Liver (tissue), 9 donors: ENCODE data around the gene SLC13A2. TPM values are rescaled to one million over a fixed set of nuclear protein-coding genes. Genes with fewer than 3 reads are reported as not detected.
"Not testable (repeated sequence)": the region's sequence is repeated elsewhere in the genome, so short reads cannot be mapped to it uniquely, and the experiment has no call there.

Source experiments
- DNase-seq: peaks from one replicate; pipeline ENCODE4 v3.0.0-alpha.2; 2017; ENCODE audit warnings: low spot score
- H3K27ac ChIP-seq, 2 donors: one replicate each; pipeline ENCODE4 v1.7.0; 2013; ENCODE audit warnings: inconsistent platforms in 2 of 2, low read length in 2 of 2, control low read depth in 1 of 2, low read depth in 1 of 2, mild to moderate bottlenecking in 1 of 2
- H3K27me3 ChIP-seq, 4 donors: one replicate each; pipeline versions ENCODE4 v1.6.1 to v1.7.0; 2013; ENCODE audit warnings: low read length in 3 of 4, inconsistent platforms in 1 of 4, mild to moderate bottlenecking in 1 of 4, moderate library complexity in 1 of 4; ENCODE audit not compliant: control insufficient read depth in 4 of 4, insufficient read depth in 4 of 4
- H3K36me3 ChIP-seq, 4 donors: one replicate each; pipeline versions ENCODE4 v1.6.1 to v1.7.0; 2013; ENCODE audit warnings: low read length in 3 of 4, mild to moderate bottlenecking in 3 of 4, low read depth in 1 of 4, moderate library complexity in 1 of 4; ENCODE audit not compliant: control insufficient read depth in 4 of 4, insufficient read depth in 3 of 4
- H3K4me1 ChIP-seq, 4 donors: one replicate each; pipeline versions ENCODE4 v1.6.1 to v1.7.0; 2013; ENCODE audit warnings: low read length in 3 of 4, mild to moderate bottlenecking in 3 of 4, moderate library complexity in 1 of 4; ENCODE audit not compliant: control insufficient read depth in 4 of 4, insufficient read depth in 4 of 4
- H3K4me3 ChIP-seq, 3 donors: one replicate each; pipeline versions ENCODE4 v1.6.1 to v1.7.0; 2013; ENCODE audit warnings: low read length in 3 of 3, control low read depth in 1 of 3, low read depth in 1 of 3, mild to moderate bottlenecking in 1 of 3
- H3K9ac ChIP-seq, 2 donors: one replicate each; pipeline ENCODE4 v1.7.0; 2013; ENCODE audit warnings: low read length in 2 of 2, mild to moderate bottlenecking in 2 of 2, moderate library complexity in 2 of 2, control low read depth in 1 of 2, low read depth in 1 of 2
- H3K9me3 ChIP-seq, 4 donors: one replicate each; pipeline versions ENCODE4 v1.6.1 to v1.7.0; 2013; ENCODE audit warnings: low read length in 3 of 4; ENCODE audit not compliant: control insufficient read depth in 4 of 4
- EGR1 ChIP-seq, 2 donors: IDR thresholded peaks; 2 replicates each; pipeline ENCODE4 v1.6.1; 2016 to 2018; ENCODE audit warnings: antibody characterized with exemption in 2 of 2, low read depth in 2 of 2
- FOXA1 ChIP-seq: IDR thresholded peaks from 2 replicates; pipeline ENCODE4 v1.6.1; 2016; ENCODE audit warnings: antibody characterized with exemption
- FOXA2 ChIP-seq: IDR thresholded peaks from 2 replicates; pipeline ENCODE4 v1.6.1; 2016; ENCODE audit warnings: antibody characterized with exemption
- GABPA ChIP-seq, 2 donors: IDR thresholded peaks in 1 of 2; conservative IDR thresholded peaks in 1 of 2; 2 replicates each; pipeline ENCODE4 v1.6.1; 2016; ENCODE audit warnings: antibody characterized with exemption in 2 of 2, mild to moderate bottlenecking in 1 of 2, moderate library complexity in 1 of 2
- HNF4A ChIP-seq, 2 donors: conservative IDR thresholded peaks; 2 replicates each; pipeline ENCODE4 v1.6.1; 2016; ENCODE audit warnings: antibody characterized with exemption in 2 of 2, mild to moderate bottlenecking in 2 of 2
- HNF4G ChIP-seq: IDR thresholded peaks from 2 replicates; pipeline ENCODE4 v1.6.1; 2016; ENCODE audit warnings: antibody characterized with exemption
- JUND ChIP-seq, 2 donors: IDR thresholded peaks; 2 replicates each; pipeline ENCODE4 v1.6.1; 2016; ENCODE audit warnings: antibody characterized with exemption in 2 of 2
- SP1 ChIP-seq: IDR thresholded peaks from 2 replicates; pipeline ENCODE4 v1.6.1; 2018; ENCODE audit warnings: antibody characterized with exemption, mild to moderate bottlenecking
- TAF1 ChIP-seq: conservative IDR thresholded peaks from 2 replicates; pipeline ENCODE4 v1.6.1; 2016; ENCODE audit warnings: antibody characterized with exemption, mild to moderate bottlenecking
- YY1 ChIP-seq: IDR thresholded peaks from 2 replicates; pipeline ENCODE4 v1.6.1; 2016; ENCODE audit warnings: antibody characterized with exemption, mild to moderate bottlenecking
- WGBS: extraction: QIAGEN DNeasy Blood & Tissue Kit; methylation state at CpG from one replicate; pipeline ENCODE4 v1.1.7; 2013; 5-methylcytosine and 5-hydroxymethylcytosine counted together
- polyA plus RNA-seq, 2 donors: library from polyadenylated mRNA; stranded (reverse) in 1 of 2; unstranded in 1 of 2; fragments of 200-250 nt in 1 of 2; fragments of >200 nt in 1 of 2; fragmentation: Nextera tagmentation in 1 of 2; extraction: Ambion mirVana in 1 of 2; gene quantifications; one replicate each; pipeline versions ENCODE4 v1.2.1 to v1.2.3, GENCODE V29; 2013 to 2015
- total RNA-seq, 2 donors: library from RNA; depleted of rRNA; stranded (reverse); fragments of >200 nt; gene quantifications; one replicate each; pipeline ENCODE4 v1.2.3, GENCODE V29; 2014
- TF ChIP-seq, protein P1 (sequence below): IDR thresholded peaks from 2 replicates; pipeline ENCODE4 v1.6.1; 2016; ENCODE audit warnings: antibody characterized with exemption
- TF ChIP-seq, protein P2 (sequence below): IDR thresholded peaks from 2 replicates; pipeline ENCODE4 v1.6.1; 2016; ENCODE audit warnings: antibody characterized with exemption
- TF ChIP-seq, protein P3 (sequence below): fragments of 150-350 bp; IDR thresholded peaks from 2 replicates; pipeline ENCODE4 v1.5.1; 2017; ENCODE audit warnings: improper control_type of control experiment, low read depth, low read length; ENCODE audit not compliant: missing input control
- TF ChIP-seq, protein P4 (sequence below): IDR thresholded peaks from 2 replicates; pipeline ENCODE4 v1.6.1; 2016; ENCODE audit warnings: antibody characterized with exemption, mild to moderate bottlenecking
- TF ChIP-seq, protein P5 (sequence below): IDR thresholded peaks from 2 replicates; pipeline ENCODE4 v1.6.1; 2016; ENCODE audit warnings: antibody characterized with exemption
- donor health status: healthy.
- donor health status: healthy.
- donor health status: healthy.
- donor health status: healthy.
- donor health status: healthy.

The SLC13A2 gene
- total and polyA plus RNA-seq, 4 donors = 0.10 to 0.52 (median 0.36) TPM

DNA sequence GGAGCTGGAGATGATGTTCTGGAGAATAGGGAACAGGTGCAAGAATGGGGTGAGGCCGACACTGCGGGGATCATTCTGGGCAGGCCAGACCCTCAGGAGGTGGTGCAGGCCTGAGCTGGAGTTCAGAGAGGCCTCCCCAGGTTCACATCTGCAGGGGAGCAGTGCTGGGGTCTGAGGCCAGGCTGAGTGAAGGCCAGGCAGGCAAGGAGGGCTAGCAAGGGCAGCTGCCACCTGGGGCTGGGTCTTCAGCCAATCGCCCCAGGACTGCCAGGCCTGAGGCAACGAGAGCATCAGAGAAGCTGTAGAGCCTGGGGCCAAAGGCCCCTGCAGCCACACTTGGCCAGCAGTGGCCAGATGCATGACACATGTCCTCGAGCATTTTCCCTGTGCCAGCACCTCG is 47.2 kb downstream of the SLC13A2 start:
- Histone ChIP-seq H3K9me3 (no peaks in the 10 kb centered on the region), H3K4me3 (no peak overlapping the region), H3K4me1 (no peaks in the 10 kb centered on the region), H3K27me3 (no peaks in the 10 kb centered on the region), H3K36me3 (no peaks in the 10 kb centered on the region), H3K27ac (no peak overlapping the region), H3K9ac (no peak overlapping the region)
- 94% methylated on average over 6 of the region's 6 CpGs for WGBS
- TF ChIP-seq, protein P1, sequence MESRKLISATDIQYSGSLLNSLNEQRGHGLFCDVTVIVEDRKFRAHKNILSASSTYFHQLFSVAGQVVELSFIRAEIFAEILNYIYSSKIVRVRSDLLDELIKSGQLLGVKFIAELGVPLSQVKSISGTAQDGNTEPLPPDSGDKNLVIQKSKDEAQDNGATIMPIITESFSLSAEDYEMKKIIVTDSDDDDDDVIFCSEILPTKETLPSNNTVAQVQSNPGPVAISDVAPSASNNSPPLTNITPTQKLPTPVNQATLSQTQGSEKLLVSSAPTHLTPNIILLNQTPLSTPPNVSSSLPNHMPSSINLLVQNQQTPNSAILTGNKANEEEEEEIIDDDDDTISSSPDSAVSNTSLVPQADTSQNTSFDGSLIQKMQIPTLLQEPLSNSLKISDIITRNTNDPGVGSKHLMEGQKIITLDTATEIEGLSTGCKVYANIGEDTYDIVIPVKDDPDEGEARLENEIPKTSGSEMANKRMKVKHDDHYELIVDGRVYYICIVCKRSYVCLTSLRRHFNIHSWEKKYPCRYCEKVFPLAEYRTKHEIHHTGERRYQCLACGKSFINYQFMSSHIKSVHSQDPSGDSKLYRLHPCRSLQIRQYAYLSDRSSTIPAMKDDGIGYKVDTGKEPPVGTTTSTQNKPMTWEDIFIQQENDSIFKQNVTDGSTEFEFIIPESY = no peak
- TF ChIP-seq JUND (IDR thresholded peaks at IDR 0.05) (no peak), HNF4A (conservative IDR thresholded peaks at IDR 0.05) (no peak), FOXA2 (no peak)
- TF ChIP-seq, protein P2, sequence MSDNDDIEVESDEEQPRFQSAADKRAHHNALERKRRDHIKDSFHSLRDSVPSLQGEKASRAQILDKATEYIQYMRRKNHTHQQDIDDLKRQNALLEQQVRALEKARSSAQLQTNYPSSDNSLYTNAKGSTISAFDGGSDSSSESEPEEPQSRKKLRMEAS = no peak
- TF ChIP-seq, protein P3, sequence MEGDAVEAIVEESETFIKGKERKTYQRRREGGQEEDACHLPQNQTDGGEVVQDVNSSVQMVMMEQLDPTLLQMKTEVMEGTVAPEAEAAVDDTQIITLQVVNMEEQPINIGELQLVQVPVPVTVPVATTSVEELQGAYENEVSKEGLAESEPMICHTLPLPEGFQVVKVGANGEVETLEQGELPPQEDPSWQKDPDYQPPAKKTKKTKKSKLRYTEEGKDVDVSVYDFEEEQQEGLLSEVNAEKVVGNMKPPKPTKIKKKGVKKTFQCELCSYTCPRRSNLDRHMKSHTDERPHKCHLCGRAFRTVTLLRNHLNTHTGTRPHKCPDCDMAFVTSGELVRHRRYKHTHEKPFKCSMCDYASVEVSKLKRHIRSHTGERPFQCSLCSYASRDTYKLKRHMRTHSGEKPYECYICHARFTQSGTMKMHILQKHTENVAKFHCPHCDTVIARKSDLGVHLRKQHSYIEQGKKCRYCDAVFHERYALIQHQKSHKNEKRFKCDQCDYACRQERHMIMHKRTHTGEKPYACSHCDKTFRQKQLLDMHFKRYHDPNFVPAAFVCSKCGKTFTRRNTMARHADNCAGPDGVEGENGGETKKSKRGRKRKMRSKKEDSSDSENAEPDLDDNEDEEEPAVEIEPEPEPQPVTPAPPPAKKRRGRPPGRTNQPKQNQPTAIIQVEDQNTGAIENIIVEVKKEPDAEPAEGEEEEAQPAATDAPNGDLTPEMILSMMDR = no peak
- no peak for DNase-seq

DNA sequence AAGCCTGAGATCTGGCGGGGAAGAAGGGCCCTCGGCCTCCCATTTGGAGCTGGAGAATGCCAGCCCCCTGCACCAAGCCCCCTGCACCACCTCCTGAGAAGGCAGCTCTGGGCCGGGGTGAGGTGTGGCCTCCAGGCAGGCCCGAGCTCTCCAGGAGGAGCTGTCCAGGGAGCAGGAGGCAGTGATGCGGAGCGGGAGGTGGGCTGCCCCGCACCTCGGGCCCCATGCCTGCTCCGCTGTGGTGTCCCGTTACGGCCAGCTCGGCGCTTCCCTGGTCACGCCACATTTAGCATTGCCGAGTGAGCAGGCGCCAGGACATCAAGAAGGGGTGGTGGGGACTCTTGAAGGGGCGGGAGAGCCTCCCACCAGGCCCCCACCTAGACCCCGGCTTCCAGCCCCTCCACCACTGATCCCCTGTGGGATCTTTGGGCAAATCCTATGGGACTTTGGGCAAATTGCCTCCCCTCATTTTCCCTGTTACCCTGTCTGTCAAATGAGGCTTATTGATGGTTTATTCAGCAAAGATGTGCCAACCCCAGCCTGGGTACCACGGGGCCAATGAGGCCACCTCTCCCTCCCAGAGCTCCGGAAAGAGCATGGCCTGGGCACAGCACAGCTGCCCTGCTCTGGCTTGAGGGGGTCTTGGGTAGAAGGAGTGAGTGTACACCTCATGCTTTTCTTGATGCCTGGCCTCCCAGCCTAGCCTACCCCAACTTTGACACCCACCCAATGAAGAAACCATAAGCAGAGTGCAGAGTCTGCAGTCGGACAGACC is 48.1 kb downstream of the SLC13A2 start:
- no peaks in the 10 kb centered on the region for H3K27me3 ChIP-seq
- H3K9ac ChIP-seq = no peak overlapping the region
- TF ChIP-seq SP1 (no peak), HNF4A (conservative IDR thresholded peaks at IDR 0.05) (no peak)
- no peaks in the 10 kb centered on the region for H3K9me3 ChIP-seq
- H3K36me3 ChIP-seq = no peaks in the 10 kb centered on the region
- 87% methylated on average over 21 of the region's 21 CpGs for WGBS
- H3K4me3 ChIP-seq = no peak overlapping the region
- H3K4me1 ChIP-seq = no peaks in the 10 kb centered on the region
- no peak for DNase-seq
- no peak overlapping the region for H3K27ac ChIP-seq

DNA sequence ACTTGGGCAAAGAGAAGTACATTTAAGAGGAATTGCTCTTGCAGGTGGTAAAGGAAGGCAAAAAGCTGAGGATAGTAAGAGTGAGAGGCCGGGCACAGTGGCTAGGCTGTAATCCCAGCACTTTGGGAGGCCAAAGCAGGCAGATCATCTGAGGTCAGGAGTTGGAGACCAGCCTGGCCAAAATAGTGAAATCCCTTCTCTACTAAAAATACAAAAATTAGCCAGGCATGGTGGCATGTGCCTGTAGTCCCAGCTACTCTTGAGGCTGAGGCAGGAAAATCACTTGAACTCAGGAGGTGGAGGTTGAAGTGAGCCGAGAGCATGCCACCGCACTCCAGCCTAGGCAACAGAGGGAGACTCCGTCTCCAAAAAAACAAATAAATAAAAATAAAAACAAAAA is 48.8 kb downstream of the SLC13A2 start:
- 96% methylated on average over 4 of the region's 4 CpGs for WGBS

DNA sequence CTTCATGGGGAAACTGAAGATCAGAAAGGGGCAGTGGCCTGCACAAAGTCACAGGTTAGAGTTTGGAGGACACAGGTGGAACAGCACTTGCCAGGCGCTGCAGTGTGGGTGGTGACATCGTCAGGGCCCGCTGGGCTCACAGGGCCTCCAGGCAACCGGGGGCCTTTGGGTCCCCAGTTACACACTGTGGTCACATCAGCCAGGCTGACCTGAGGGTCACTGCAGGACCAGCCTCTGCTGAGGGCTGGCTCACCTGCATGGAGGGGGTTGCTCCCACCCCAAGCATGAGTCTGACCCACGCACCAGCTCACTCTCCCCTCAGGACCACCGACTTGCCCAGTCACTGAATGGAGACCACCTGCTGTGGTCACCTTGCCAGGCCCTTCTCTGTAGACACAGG is 49.7 kb downstream of the SLC13A2 start:
- no peaks in the 10 kb centered on the region for H3K36me3 ChIP-seq
- no peaks in the 10 kb centered on the region for H3K27me3 ChIP-seq
- no peak for DNase-seq
- H3K4me3 ChIP-seq = no peak overlapping the region
- H3K27ac ChIP-seq = no peak overlapping the region
- H3K9ac ChIP-seq = no peak overlapping the region
- no peaks in the 10 kb centered on the region for H3K4me1 ChIP-seq
- no peaks in the 10 kb centered on the region for H3K9me3 ChIP-seq
- 85% methylated on average over 6 of the region's 6 CpGs for WGBS
- TF ChIP-seq, protein P4, sequence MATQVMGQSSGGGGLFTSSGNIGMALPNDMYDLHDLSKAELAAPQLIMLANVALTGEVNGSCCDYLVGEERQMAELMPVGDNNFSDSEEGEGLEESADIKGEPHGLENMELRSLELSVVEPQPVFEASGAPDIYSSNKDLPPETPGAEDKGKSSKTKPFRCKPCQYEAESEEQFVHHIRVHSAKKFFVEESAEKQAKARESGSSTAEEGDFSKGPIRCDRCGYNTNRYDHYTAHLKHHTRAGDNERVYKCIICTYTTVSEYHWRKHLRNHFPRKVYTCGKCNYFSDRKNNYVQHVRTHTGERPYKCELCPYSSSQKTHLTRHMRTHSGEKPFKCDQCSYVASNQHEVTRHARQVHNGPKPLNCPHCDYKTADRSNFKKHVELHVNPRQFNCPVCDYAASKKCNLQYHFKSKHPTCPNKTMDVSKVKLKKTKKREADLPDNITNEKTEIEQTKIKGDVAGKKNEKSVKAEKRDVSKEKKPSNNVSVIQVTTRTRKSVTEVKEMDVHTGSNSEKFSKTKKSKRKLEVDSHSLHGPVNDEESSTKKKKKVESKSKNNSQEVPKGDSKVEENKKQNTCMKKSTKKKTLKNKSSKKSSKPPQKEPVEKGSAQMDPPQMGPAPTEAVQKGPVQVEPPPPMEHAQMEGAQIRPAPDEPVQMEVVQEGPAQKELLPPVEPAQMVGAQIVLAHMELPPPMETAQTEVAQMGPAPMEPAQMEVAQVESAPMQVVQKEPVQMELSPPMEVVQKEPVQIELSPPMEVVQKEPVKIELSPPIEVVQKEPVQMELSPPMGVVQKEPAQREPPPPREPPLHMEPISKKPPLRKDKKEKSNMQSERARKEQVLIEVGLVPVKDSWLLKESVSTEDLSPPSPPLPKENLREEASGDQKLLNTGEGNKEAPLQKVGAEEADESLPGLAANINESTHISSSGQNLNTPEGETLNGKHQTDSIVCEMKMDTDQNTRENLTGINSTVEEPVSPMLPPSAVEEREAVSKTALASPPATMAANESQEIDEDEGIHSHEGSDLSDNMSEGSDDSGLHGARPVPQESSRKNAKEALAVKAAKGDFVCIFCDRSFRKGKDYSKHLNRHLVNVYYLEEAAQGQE = no peak
- no peak for TF ChIP-seq HNF4A (conservative IDR thresholded peaks at IDR 0.05)
- TF ChIP-seq FOXA1 = no peak
- no peak for TF ChIP-seq HNF4G
- TF ChIP-seq, protein P5, sequence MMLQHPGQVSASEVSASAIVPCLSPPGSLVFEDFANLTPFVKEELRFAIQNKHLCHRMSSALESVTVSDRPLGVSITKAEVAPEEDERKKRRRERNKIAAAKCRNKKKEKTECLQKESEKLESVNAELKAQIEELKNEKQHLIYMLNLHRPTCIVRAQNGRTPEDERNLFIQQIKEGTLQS = no peak
- TF ChIP-seq SP1 = no peak
- no peak for TF ChIP-seq TAF1
- TF ChIP-seq GABPA (IDR thresholded peaks at IDR 0.05 in 1 of 2, conservative IDR thresholded peaks at IDR 0.05 in 1 of 2) = no peak
- no peak for TF ChIP-seq EGR1 (IDR thresholded peaks at IDR 0.05; ENCODE audit: low read depth in 2 of 2)
- TF ChIP-seq FOXA2 = no peak
- TF ChIP-seq YY1 = no peak

More for the DNA sequence above, 48.8 kb downstream of the SLC13A2 start:
- not testable (repeated sequence) for H3K27me3 ChIP-seq, H3K9ac ChIP-seq, H3K4me1 ChIP-seq, H3K36me3 ChIP-seq, H3K4me3 ChIP-seq, H3K9me3 ChIP-seq, H3K27ac ChIP-seq, DNase-seq
